GM21528 (cell line): ENCODE data around the gene SERGEF.

Experiments used
- ATAC-seq: cut with Tn5 transposase; IDR thresholded peaks from one replicate; pipeline ENCODE4 v1.9.1; 2021; ENCODE audit warnings: mild to moderate bottlenecking, moderate library complexity; ENCODE audit not compliant: unreplicated experiment, low FRiP score

Gene SERGEF

DNA sequence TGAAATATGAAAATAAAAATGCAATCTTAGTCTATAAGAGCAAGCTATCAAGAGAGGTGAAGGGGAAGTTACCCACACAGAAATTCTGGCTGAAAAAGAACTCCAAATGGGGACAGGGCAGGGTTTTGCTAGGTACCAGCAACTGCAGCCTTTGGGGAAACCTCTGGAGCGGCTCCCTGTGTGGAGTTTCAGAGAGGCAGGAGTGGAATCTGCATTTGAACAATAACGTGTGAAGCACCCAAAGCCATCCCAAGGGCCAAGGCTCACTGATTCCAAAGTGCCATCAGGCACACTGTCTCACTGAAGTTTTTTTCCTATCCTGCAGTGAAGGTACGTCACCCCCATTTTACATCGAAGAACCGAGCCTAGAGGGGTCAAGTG, 190.5 kb downstream of the SERGEF start:
- ATAC-seq: no peak

DNA sequence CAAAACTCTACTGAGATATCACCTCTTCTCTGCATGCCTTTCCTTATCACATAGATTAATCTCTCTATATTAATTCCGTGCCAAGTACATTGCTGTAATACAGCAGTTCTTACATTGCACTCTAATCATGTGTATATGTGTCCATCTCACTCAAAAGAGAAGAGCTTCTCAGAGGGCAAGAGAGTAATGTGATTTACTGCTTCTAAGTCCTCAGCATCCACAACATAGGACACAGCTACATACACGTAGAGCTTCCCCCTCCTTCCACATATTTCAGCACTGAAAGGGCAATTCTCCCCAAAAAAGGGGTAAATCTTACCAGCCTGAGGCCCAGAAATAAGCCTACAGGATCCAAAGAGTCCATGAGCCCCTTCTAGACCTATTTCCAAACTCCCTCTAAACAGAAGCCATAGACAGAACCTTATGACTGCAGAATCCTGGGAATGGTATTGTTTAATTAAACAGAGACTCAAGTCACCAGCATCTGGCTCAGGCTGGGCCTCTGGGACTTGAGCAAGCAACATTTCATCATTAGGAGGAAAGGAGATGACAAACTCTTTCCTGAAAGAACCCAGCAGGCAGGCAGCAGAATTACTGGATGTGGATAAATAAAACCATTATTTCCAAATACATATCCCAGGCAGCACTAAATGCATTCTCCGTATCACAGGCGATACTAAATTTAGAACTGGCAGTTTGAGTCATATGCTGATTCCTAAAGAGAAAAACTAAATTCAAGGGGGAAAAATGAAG, 191.0 kb downstream of the SERGEF start:
- no peak for ATAC-seq

DNA sequence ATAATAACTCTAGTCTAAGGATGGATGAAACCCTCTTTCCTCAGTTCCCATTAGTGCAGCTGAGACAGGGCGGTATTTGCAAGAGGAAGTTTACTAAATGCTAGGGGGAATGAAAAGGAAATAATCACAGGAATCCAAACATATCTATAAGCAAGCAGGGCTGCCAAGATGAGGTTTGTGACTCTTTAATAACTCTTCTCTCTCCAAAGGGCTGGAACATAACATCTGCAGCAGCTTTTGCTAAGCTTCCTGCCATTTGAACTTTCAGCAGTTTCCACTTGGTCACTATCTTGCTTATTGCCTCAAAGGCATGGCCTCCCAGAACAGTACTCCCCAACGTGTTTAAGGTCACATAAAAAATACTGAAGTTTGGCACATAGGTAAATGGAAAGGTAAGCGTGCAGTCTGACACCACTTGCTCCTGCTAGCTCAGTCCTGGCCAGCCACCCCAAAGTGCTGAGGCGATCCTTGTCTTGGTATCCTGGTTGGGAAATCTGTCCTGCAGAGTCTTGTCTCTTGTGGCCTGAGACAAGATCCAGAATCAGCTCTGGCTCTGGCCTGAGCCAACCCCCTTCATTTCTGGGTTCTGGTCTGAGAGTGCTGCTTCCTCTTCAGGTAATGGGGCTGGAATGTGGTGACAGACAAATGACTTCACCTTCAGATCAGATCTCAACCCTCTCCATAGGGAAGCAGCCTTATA, 196.5 kb downstream of the SERGEF start:
- no peak for ATAC-seq

DNA sequence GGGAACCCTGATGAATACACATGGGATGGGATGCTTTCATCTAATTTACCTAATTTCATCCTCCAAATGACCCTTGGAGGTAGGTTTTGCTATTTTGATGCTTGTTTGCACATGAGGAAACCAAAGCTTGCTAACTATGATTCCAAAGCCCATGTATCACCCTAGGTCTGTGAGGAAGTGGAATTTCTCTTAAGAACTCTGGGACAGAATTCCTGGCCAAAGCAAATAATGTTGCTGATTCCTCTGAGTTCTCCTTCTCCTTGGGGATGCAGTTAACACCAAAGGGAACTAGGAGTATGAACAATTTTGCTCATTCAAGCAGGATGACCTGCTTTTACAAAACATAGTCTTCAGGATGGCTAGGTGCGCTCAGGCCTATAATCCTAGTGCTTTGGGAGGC, 198.3 kb downstream of the SERGEF start:
- ATAC-seq: no peak

DNA sequence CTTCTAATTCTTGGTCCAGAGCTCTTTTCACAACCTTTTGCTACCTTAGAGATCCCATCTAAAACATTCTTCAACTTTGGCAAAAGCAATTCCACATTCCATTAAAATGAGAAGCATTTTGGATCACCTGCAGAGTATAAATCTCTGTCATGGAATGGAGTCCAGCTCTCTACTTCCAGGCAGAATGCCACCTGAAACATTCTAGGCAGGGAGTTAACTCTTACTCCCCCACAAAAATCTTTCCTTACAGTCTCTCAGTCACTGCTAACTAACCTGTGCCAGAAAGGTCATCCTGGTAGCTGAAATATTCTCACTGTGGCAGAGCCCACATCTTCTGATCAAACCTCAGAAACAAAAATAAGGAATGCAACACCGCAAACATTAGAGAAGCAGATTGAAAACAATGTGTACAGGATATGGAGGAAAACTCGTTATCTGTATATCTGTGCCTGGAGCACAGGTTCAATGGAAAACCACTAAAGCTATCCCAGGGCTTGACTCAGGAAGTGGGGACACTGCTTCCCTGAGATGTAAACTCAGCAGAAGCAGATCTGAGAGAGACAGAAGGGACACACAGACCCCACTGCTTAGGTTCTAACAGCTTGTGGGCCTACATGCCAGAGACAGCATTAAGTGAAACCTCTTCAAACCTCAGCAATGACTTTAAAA, 199.3 kb downstream of the SERGEF start:
- ATAC-seq: no peak

DNA sequence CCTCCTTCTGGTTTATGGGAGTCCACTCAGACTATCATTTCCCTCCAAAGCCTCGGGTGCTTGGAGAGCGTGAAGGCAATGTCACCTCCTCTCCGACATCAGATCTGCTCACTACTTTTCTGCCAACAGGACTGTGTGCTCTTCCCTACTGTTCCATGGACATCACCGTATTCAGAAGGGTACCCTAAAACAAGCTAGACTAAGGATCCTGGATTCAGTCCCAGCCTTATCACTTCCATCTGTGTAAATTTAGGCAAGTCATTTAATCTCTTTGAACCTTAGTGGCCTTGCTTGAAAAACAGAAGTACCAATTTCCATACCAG, 200.0 kb downstream of the SERGEF start:
- ATAC-seq: no peak

DNA sequence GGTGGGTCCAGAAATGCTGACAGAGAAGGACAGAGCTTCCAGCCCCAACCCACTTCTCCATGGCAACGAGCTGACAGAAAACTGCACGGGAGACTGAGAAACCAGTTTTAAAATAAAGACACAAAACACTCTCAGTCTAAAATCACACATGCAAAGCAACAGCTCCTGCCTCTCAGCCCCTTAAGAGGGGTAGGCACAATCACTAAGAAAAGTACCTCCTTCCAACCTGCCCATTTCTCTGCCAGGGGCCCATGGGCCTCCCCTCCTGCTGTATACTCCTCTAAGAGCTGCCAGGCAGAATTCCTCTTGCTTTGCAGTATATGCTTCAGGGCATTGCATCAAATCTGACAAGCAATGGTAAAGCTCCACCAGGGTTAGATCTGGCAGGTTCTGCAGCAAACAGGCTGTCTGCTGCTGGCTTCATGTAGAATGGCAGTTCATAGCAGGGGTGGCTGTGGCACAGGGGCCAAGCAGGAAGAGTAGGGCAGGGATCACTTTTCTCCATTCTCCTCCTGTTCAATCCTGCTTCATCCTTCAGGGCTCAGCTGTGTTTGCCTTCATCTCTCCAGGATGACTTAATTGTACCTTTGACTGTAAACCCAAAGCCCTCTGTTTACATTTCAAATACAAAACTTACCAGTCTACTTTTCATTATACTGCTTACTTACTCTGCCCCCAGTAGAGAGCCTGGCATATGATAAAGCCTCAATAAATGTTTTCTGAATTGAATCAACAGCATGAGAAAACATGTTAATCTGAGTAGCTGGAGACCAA, 200.6 kb downstream of the SERGEF start:
- ATAC-seq: no peak

DNA sequence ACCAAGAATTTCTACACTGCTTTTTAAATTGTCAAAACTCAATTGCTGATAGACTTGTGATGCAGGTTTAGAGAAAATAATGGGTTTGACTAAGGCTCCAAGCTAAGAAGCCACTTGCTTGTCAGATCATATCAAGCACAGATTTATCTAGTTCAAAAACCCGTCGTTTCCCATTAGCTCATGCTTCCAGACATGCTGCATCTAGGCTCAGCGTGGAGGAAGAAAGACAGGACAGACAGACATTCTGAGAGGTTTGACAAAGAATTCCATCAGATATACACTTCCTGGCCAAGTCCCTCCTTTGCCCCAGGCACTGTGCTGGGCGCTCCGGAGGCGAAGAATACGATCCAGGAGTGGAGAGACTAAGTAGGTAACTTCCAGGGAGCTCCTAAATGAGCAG, 201.5 kb downstream of the SERGEF start:
- no peak for ATAC-seq

DNA sequence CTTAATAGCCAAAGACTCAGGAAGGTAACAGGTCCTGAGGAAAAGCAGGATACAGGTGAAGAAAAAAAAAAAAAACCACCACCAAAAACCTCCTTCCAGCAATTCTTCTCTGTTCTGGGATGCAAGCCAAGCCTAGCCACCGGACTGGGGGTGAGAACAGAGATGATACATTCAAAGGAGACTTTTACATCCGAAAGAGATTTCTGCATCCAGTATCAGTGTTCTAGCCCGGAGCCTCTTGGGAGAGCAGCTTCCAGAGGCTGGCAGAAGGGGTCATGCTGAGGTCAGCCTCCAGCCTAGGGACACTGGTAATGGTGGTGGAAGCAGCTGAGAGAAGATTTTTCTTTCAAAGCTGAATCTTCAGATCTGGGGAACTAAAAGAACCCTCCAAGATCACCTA, 202.1 kb downstream of the SERGEF start:
- ATAC-seq: no peak

DNA sequence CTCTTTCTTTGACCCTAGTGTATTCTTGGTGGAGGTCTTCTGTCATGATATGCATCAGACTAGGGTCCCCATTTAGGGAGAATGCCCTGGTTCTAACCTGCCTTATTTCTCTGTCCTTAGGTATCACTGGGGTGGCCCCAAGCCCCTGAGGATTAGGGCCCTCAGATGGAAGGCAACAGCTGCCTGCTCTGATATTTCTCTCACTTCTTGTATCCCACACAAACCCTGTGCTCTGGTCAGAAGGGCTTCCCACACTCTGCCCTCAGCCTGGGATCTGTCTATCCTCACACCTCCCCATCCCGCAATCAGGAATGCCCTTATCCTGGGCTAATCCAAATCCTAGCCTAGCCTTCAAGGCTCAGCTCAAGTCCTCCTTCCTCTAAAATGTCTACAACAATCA, 202.8 kb downstream of the SERGEF start:
- no peak for ATAC-seq

DNA sequence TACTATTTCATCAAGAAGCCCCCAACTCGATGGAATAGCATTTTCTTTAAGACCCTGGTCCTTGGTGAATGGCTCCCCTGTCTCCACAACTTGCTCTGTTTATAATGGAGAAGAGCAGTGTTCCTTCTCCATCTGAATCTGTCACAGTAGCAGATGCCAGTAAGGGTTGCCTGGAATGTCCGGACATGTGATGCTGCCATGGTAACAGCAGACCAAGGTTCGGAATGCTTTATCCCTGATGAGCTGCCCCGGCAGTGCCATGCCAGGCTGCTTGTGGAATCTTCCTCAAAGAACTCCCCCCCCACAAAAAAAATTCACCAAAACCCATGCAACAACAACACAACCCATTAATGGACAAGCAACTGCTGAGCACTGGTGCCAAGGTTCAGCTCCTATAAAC, 205.8 kb downstream of the SERGEF start:
- no peak for ATAC-seq

DNA sequence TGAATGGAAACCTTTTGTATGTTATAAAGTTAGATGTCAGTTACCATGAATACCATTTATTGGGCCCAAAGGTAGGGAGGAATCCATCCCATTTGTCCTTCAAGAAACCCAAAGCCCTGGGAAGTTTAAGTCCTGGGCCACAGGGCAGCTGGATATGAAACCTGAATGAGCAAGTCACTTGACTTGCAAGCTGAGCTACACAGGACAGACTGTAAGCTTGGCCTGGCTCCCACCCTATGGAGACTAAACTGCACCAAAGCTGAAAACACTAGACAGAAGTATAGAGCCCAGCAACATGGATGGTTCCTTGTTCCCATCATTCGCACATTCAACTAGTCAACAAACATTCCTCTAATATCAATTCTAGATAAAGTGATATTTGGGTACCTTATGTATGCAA, 207.0 kb downstream of the SERGEF start:
- no peak for ATAC-seq

DNA sequence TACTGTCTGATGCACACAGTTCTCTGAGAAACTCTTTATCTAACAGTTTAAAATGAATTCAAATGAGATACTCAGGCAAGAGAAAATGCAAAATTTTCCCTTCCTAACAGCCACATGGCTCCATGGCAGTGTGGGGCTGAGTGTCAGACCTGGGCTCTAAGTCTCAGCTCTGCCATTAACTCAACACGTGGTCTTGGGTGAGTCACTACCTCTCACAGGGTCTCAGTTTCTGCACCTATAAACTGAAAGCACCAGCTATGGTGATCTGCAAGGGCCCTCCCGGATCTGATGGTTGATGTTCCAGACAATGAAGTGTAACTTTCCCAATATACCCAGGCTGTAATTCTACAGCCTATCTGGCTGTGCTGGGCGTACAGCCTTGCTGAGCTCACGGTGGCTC, 207.8 kb downstream of the SERGEF start:
- ATAC-seq: no peak

DNA sequence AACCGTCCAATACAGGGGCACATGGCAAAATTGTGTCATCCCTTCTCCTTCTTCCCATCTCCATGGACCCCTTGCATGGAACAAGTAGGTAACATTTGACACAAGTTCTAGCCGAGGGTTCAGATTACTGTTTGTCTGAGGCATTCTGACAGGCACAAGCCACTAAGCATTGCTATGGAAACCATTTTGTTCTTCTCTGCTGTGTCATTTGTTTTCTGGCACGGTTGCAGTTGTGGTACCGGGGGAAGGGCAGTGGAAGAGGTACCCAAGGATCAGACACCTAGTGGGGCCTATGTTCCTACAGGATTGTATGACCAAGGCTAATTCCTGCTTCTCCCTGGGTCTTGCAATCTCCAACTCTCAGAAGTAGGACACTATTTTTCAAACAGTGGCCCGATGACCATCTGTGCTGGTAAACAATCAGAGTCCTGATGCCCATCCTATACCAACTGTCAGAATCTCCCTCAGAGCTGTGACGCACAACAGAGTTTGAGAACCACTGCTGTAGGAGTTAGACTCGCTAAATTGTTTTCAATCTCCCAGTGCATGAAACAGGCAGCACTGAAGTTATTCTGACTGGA, 209.0 kb downstream of the SERGEF start:
- ATAC-seq: no peak

DNA sequence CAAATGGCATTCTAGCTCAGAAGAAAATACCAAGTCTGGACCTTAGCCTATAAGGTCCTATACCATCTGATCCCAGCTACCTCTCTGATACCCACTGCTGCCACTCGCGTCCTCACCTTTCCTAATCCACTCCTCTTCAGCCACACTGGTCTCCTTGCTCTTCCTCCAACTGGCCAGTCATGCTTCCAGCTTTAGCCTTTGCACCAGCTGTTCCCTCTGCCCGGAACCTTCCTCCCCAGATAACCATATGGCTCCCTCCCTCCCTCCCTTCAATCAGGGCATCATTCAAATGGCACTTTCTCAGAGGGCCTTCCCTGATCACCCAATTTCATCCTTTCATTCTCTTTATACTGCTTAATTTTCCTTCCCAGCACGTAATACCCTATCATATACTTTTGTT, 210.4 kb downstream of the SERGEF start:
- no peak for ATAC-seq

DNA sequence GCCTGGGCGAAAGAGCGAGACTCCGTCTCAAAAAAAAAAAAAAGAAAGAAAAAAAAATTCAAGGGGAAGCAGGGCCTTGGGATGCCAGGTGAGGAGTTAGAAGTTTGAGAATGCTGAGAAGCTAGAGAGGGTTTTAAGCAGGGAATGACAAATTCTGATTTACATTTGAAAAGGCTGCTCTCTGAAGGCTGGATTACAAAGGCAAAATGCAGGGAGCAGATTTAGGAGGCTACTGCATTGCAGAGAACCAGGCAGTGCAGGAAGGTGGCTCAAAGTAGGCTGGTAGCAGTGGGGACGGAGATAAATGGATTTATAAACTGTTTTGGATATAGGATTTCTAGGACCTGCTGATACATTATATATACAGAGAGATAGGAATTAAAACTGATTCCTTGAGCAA, 211.7 kb downstream of the SERGEF start:
- no peak for ATAC-seq

DNA sequence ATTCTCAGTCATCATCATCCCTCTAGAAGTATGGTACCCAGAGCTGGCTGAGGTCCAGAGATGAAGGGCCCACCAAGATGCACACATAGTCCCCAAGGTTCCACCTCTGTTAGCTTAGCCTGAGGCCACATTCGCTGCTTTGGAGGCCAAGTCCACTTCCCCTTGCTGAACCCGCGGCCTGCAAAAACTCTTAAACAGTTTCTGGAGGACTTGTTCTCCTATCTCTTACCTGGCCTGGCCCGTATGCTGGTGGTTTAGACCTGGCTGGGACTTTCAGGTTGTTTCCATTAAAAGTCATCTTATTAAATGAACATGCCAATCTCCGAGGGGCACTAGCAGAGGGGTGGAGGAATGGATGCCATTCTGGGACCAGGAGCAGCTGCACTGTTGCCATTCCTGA, 213.7 kb downstream of the SERGEF start:
- ATAC-seq: no peak

DNA sequence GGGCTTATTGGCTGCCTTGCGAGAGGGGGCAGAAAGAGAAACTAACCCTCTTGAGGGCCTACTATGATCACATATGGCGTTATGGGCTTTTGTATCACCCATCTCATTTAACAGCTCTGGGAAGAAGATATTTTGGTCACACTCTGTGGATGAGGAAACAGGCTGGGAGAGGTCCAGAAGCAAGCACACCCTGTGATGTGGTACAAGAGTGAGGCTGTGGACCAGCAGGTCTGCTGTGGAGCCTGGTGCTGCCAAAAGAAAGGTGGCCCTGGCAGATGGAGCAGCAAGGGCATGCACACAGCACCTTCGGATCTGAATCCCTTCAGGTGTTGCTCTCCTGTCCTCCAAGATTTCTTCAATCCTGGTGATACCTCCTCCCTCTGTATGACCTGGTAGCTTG, 214.1 kb downstream of the SERGEF start:
- no peak for ATAC-seq

DNA sequence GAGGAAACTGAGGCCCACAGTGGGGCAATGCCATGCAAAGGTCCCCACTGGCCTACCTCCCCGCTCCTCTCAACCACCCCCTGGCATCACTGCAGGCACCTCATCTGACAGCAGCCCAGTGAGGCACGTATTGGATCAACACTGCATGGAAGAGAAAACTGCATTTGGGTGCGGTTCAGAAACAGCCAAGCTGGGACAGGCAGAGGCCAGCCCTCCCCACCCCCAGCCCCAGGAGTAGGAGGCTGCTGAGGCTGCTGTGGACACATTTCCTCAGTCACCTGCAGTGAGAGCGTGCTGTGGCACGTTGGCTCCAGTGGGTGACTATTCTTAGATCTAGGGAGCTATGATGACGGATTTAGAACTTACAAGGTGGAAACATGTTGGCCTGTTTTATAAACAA, 214.6 kb downstream of the SERGEF start:
- ATAC-seq: no peak

DNA sequence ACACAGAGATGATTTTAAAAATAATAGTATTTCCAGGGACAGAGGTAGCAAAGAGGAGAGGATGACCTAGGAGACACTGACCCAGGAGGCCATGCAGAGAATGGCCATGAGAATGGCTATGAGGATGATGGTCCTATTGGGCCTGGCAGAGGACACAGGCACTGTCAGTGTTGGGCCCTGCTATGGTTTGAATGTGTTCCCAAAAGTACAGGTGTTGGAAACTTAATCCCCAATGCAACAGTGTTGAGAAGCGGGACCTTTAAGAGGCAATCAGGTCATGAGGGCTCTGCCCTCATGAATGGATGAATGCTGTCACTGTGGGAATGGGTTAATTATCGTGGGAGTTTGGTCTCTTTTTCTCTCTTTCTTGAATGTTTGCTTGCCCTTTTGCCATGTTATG, 216.7 kb downstream of the SERGEF start:
- ATAC-seq: no peak

DNA sequence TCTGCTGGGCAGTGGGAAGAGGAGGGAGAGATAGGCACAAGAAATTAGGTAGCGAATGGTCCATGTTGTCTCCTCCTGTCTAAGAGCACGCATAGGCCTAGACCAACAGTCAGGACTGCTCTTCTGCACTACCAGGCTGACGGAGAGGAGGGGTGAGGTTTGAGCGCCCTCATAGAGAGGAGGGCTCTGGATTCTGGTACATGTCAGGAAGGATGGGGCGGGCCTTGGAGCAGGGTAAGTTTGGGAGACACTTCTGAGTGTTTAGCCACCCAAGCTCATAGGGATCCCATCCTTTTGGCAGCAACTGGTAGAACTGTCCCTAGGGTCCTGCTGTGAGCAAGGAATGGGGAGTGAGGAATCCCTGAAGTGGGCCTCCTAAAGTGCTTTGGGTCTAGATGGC, 217.9 kb downstream of the SERGEF start:
- ATAC-seq: no peak
